K562 (cell line): ENCODE results near the gene FAM78B. TPM values are rescaled to one million over a fixed set of nuclear protein-coding genes. Genes with fewer than 3 reads are reported as not detected.

ENCODE experiments used
- CUX1 ChIP-seq: fragments of 200-800 bp; sonication (Bioruptor generic); IDR thresholded peaks from 2 replicates; pipeline ENCODE4 v1.6.1; 2016; ENCODE audit warnings: missing genetic modification characterization, missing compliant biosample characterization
- EHMT2 ChIP-seq: fragments of 450-650 bp; IDR thresholded peaks from 2 replicates; pipeline ENCODE4 v1.6.1; 2018; ENCODE audit warnings: antibody characterized with exemption
- ESRRA ChIP-seq: fragments of 450-650 bp; IDR thresholded peaks from 2 replicates; pipeline ENCODE4 v1.6.1; 2014; ENCODE audit warnings: low read depth, mild to moderate bottlenecking, moderate library complexity, borderline replicate concordance
- GTF2F1 ChIP-seq: IDR thresholded peaks from 2 replicates; pipeline ENCODE4 v1.6.1; 2011; ENCODE audit warnings: low read depth, low read length, improper control_type of control experiment
- HNRNPH1 ChIP-seq: fragments of 200-400 bp; formaldehyde crosslinking; optimal IDR thresholded peaks from 2 replicates; pipeline ENCODE3; 2017; ENCODE audit warnings: low read depth, mild to moderate bottlenecking, low read length, moderate library complexity
- NCOA2 ChIP-seq, 2 experiments: fragments of 450-650 bp; IDR thresholded peaks; 2 replicates each; pipeline ENCODE4 v1.6.1; 2018; ENCODE audit warnings: mild to moderate bottlenecking in 2 of 2, moderate library complexity in 1 of 2; ENCODE audit not compliant: partially characterized antibody in 2 of 2
- NR0B1 ChIP-seq: fragments of 450-650 bp; IDR thresholded peaks from one replicate; pipeline ENCODE4 v1.6.1; 2018; ENCODE audit warnings: mild to moderate bottlenecking, moderate library complexity; ENCODE audit not compliant: partially characterized antibody
- REST ChIP-seq, 2 experiments: fragments of 450-650 bp; formaldehyde crosslinking in 1 of 2; IDR thresholded peaks; 2 replicates each; pipeline versions ENCODE4 v1.4.0 to v1.6.1; 2014 to 2020; ENCODE audit warnings: mild to moderate bottlenecking in 2 of 2, borderline replicate concordance in 1 of 2, low read depth in 1 of 2
- TFAM ChIP-seq: fragments of 250-450 bp; sonication (Bioruptor Pico); conservative IDR thresholded peaks from 2 replicates; pipeline ENCODE4 v1.5.0; 2021; ENCODE audit warnings: mild to moderate bottlenecking, moderate library complexity
- ZBTB7A ChIP-seq: IDR thresholded peaks from 2 replicates; pipeline ENCODE4 v1.6.1; 2011; ENCODE audit warnings: low read depth, mild to moderate bottlenecking, low read length, moderate library complexity, borderline replicate concordance; ENCODE audit not compliant: control insufficient read depth
- ZBTB8A ChIP-seq: fragments of 450-650 bp; IDR thresholded peaks from 2 replicates; pipeline ENCODE4 v1.6.1; 2018; ENCODE audit warnings: mild to moderate bottlenecking, moderate library complexity; ENCODE audit not compliant: partially characterized antibody
- ZNF134 ChIP-seq: fragments of 250-450 bp; sonication (Bioruptor Pico); conservative IDR thresholded peaks from 2 replicates; pipeline ENCODE4 v1.4.0; 2020
- ZNF224 ChIP-seq: sonication (generic); formaldehyde crosslinking; IDR thresholded peaks from 2 replicates; pipeline ENCODE4 v1.8.0; 2022; ENCODE audit warnings: mild to moderate bottlenecking, missing genetic modification reagents
- ZNF354B ChIP-seq: fragments of 250-450 bp; sonication (Bioruptor Pico); IDR thresholded peaks from 2 replicates; pipeline ENCODE4 v1.4.0; 2020
- polyA plus RNA-seq, 8 experiments: library from polyadenylated mRNA; depleted of rRNA in 4 of 8; stranded (reverse) in 5 of 8; unstranded in 3 of 8; fragments of >200 nt; fragmentation: Nextera tagmentation in 2 of 8; fragmentation: Illumina TruSeq in 1 of 8; extraction: Ambion mirVana in 2 of 8; extraction: Trizol in 1 of 8; gene quantifications; 2 replicates each; pipeline versions ENCODE4 v1.2.1 to v1.2.3, GENCODE V29; 2011 to 2014; ENCODE audit warnings: inconsistent platforms in 1 of 8, missing spikeins in 1 of 8
- total RNA-seq, 7 experiments: library from RNA; depleted of rRNA in 6 of 7; stranded (reverse); fragments of >200 nt in 6 of 7; fragmentation: Illumina TruSeq in 2 of 7; extraction: Trizol in 2 of 7; gene quantifications; 2 replicates each; pipeline versions ENCODE4 v1.2.1 to v1.2.3, GENCODE V29; 2011 to 2021; ENCODE audit warnings: low replicate concordance in 1 of 7

Gene FAM78B
- total and polyA plus RNA-seq, 9 of the 15 experiments (the other 6 are each of a cell fraction or from before 2014, with no cell fraction given), result 0.04 to 0.43 (median 0.29) TPM; not detected in 1

GRCh38 chr1:166197141-166197540 is 30.3 kb upstream of the FAM78B start (continued):
- TF ChIP-seq CUX1 (CRISPR knock-in tag) (no peak), ZBTB7A (no peak), NCOA2 (IDR thresholded peaks at IDR 0.05; ENCODE audit: partially characterized antibody in 2 of 2) (no peak), TFAM (CRISPR knock-in tag) (no peak), ESRRA (no peak), REST (IDR thresholded peaks at IDR 0.05; ENCODE audit: borderline replicate concordance) (no peak), REST (CRISPR knock-in tag; IDR thresholded peaks at IDR 0.05; ENCODE audit: low read depth) (no peak), GTF2F1 (no peak), HNRNPH1 (no peak), NR0B1 (no peak), ZBTB8A (no peak), ZNF134 (CRISPR knock-in tag) (no peak), ZNF354B (CRISPR knock-in tag) (no peak), ZNF224 (CRISPR knock-in tag) (no peak), EHMT2 (no peak)
